HG02870 (cell line): ENCODE measurements around the gene UGT8.
"Not testable (repeated sequence)": the region's sequence is repeated elsewhere in the genome, so short reads cannot be mapped to it uniquely, and the experiment has no call there.

ENCODE experiments used
- ATAC-seq: cut with Tn5 transposase; IDR thresholded peaks from one replicate; pipeline ENCODE4 v1.9.1; 2021; ENCODE audit warnings: mild to moderate bottlenecking, moderate library complexity; ENCODE audit not compliant: unreplicated experiment

Gene UGT8, protein sequence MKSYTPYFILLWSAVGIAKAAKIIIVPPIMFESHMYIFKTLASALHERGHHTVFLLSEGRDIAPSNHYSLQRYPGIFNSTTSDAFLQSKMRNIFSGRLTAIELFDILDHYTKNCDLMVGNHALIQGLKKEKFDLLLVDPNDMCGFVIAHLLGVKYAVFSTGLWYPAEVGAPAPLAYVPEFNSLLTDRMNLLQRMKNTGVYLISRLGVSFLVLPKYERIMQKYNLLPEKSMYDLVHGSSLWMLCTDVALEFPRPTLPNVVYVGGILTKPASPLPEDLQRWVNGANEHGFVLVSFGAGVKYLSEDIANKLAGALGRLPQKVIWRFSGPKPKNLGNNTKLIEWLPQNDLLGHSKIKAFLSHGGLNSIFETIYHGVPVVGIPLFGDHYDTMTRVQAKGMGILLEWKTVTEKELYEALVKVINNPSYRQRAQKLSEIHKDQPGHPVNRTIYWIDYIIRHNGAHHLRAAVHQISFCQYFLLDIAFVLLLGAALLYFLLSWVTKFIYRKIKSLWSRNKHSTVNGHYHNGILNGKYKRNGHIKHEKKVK

DNA sequence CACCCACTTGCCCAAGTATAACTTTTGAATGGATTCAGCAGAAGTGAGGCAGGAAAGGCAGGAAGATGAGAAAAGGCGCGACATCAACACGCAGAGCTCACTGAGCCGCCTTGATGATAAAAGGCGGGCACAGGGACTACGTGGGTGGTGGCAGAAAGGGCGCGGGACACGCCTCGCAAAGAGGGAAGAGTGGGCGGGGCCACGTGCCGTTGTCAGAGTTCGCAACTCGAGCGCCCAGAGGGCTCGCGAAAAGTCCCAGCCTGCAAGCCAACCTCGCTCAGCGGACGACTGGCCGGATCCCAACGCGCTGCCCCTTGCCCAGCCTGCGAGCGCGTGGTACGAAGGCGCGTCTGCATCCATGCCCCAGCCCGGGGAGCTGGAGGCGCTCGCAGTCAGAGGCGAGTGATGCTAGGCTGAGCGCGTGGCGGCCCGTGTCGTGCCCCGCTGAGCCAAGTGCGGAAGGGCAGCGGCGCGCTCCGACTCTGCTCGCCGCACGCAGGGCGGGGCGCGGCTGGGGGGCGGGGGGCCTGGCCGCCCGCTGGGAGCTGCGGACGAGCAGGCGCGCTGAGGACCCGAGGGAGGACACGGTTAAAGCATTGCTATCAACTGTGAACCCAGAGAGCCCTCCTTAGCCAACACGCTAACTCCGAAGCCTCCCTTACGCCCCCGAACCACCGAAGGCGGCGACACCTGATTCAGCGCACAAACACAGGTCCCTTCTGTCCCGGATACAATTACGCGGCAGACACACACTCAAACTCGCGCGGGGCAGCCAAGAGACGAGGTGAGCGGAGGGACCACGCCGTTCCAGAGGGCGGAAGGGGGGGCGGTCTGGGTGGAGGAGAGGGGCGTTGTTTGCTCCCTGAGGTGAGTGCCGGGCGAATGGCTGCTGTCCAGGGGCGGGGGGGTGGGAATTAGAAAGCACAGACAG, at the start of gene UGT8:
TSS of gene UGT8 (plus strand) at position 617 of the 931 bp plus-strand sequence. CDS start 24,074 bp downstream, outside the sequence.
- ATAC-seq: peak; percentile 31

DNA sequence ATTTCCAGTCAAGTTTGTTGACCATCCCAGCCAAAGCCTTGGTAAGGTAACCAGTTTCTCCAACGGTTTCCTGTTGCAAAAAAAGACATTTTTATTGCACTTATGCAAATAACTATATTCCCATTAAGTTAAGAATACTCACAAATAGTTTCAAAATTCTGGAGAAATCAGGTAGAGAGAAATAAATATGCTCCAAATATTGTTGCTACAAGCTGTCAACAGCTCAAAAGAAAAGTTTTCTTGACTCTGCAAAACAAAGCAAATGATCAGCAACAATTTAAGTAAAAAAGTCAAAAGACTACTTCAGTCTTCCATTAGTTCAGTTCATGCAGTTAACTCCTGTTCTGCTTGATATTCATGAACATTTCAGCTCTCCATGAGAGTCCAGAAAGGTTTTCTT, 49.0 kb upstream of the UGT8 start:
- ATAC-seq: no peak

DNA sequence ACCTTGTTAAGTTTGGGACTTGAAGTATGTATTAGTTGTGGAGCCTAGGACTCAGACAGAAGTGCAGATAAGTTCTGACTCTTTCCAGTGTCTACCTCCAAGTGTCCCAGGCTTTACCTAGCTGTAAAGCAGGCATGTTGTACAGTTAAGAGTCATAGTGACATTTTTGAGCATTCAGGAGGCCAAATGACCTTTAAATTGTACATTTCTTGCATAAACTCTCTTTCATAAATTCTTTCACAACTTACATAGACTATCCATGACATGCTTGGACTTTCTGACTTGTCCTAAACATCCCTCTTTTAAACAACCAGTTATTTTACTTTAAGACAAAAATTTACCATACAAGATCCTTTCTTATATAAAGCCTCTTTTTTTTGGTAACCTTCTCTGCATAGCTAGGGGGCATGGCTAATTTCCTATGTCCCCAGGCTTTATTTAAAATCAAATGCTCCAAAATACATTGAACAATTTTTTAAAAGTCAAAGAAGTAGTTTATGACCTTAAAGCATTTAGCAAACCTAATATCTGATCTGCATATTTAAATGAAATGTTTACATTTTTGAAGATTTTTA, 40.1 kb upstream of the UGT8 start:
- no peak for ATAC-seq

DNA sequence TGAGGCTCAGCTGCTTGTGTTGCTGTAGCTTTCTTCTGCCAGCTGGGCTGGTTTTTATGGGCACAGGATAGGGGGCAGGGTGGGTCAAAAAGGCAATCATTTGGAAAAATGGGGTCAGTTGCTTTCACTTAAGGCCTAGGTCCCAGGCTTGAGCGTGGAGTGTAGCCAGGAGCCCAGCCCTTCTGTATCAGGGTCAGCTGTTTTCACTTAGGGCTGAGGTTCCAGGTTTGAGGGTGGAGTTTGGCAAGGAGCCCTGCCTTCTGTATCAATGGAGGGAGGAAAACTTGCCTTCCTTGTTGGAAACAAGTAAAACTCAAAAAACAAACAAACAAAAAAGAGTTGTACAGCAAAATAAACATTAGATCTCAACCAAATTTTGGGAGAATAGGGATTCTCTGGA, 37.0 kb upstream of the UGT8 start:
- ATAC-seq: no peak

DNA sequence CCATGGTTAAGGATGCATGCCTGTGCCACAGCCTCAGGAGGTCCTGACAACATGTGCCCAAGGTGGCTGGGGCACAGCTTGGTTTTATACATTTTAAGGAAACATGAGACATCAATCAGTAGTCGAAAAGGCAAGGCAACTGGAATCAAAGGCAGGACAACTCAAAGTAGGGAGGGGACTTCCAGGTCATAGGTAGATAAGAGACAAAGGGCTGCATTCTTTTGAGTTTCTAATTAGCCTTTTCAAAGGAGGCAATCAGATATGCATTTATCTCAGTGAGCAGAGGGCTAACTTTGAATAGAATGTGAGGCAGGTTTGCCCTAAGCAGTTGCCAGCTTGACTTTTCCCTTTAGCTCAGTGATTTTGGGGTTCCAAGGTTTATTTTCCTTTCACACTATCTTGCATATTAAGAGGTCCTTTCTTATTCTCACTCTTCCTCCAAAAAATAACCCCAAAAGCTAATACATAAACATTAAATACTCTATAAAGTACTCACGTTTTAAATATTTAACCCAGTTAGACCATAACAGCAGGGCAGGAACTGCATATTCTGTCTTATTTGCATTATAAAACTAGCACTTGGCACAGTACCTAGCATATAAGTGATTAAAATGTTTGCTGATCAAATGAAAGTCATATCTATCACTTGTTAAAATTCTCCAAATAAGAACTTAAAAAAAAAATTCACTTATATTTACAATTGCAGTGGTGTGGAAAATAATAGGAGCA, 36.3 kb upstream of the UGT8 start:
- no peak for ATAC-seq

DNA sequence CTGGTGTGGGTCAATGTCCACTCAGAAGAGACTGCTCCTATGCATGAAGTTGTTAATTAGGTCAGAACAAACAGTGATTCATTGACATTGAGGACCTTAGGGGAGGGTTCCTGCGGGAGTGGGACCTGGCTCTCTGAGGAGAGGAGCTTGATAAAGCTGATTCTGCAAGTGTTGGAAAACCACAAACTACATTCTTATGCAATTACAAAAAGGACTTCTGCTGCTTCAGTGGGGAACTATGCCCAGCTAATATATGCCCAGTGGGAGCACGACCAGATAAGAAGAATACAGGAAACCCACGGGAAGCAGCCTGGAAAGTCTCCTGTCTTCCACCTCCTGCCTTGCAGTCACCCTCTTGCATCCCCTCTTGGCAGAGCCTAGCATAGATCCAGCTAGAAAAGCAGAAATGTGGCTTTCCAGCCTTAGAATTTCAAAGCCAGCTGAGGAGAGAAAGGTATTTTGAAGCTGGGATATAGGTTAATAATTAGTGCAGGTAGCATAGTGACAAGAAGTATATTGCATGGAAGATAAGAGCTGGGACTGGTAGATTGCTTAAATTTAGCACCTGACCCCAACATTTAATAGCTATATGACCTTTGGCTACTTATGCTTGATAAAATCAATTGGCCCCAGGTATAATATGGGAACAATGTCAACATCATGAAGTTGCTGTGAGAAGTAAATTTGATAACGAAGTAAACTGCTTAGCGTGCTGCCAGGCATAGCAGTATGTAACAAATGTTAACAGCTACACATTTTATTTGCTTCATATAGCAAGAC, 34.9 kb upstream of the UGT8 start:
- ATAC-seq: no peak

DNA sequence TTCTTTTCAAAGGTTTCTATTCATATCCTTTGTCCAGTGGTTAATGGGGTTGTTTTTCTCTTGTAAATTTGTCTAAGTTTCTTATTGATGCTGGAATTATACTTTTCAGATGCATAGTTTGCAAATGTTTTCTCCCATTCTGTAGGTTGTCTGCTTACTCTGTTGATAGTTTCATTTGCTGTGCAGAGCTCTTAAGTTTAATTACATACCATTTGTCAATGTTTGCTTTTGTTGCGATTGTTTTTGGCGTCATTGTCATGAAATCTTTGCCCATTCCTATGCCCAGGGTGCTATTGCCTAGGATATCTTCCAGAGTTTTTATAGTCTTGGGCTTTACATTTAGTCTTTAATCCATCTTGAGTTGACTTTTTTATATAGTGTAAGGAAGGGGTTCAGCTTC, 21.2 kb upstream of the UGT8 start:
- no peak for ATAC-seq

DNA sequence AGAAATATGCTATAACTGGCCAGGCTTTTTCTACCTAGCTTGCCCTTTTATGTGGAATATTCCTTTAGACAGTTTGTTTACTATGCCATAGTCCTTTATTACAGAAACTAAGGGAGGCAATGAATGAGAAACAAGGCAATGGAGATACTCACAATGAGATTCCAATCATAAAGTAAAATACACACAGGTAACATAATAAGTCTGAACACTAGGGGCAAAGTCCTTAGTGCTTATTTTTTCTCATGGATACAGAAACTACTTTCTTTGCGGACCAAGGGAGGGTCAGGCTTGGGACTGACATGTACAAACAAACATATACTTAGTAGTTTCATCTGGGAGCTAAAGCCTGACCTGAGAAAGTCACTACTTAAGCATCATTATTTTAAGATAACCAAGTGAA, 16.0 kb upstream of the UGT8 start:
- ATAC-seq: no peak

DNA sequence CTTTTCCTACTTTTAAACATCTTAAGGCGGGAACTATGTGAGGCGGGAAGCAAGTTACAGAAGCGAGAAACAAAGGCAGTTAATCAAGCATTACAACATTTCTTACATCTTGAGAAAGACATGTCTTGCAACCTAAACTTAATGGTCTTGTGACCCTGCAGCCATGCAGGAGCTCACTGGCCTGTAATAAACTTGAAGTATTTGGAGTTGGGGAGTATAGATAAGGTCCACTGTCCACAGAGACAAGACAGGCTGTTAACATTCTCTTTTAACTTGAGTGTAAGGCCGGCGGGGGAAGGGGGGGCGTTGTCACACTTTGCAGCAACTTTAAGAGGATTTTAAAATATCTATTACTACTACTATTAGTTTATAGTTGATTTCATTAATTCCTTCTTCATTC, 10.3 kb upstream of the UGT8 start:
- no peak for ATAC-seq

DNA sequence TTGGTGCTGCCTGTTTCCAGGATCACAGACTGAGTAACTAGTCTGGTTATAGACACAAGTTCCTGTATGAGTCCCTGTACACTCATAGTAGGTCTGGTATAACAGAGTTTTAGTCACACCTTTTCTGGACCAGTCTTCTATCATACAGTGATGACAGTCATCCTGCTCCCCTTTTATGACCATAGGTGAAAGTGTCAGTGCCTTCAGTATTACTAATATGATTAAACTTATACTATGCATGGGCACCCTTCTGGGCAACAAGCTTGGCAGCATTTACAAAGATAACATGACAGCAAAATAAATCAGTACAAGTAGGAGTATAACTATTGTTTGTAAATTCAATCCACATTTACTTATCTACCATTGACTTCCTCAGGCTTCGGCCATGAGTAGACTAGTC, 8.2 kb upstream of the UGT8 start:
- not testable (repeated sequence) for ATAC-seq

DNA sequence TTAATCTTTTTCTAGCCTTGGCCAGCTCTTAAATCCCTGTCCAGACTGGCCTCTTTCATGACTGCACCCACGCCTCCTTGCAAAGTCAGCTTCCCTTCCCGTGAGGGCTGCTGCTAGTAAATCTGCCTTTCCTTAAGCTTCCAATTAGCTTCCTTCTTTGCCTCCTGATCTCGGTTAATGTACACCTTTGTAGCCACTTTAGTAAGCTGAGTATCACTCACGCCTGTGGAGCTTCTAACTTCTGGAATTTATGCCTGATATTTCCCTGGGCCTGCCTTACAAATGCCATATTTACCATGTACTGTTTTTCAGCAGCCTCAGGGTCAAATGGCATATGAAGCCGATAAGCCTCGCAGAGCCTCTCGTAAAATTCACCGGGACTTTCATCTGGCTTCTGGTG, 5.1 kb upstream of the UGT8 start:
- ATAC-seq: no peak

DNA sequence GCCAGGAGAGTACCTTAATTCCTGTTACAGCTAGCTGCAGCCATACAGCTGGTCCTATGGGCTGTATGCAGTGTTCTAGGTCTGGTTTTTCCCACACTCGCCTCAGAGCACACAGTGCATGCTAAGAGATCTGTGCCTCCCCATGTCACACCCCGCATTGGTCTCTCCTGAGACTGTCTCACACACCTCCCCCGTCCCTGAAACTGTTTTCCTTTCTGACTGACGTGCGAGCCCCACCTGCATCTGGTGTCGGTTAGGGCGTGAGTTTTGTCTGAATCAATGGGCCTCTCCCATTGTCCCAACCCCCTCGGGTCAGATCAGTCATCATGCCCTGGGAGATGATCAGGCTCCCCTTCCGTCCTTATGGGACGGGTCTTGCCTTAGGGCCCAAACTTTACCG, 3.4 kb upstream of the UGT8 start:
- no peak for ATAC-seq

DNA sequence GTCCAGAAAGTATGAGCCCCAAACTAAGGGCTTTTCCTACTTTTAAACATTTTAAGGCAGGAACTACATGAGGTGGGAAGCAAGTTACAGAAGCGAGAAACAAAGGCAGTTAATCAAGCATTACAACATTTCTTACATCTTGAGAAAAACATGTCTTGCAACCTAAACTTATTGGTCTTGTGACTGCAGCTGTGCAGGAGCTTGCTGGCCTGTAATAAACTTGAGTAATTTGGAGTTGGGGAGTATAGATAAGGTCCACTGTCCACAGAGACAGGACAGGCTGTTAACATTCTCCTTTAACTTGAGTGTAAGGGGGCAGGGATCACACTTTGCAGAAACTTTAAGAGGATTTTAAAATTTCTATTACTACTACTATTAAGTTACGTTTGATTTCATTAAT, 2.7 kb upstream of the UGT8 start:
- no peak for ATAC-seq

DNA sequence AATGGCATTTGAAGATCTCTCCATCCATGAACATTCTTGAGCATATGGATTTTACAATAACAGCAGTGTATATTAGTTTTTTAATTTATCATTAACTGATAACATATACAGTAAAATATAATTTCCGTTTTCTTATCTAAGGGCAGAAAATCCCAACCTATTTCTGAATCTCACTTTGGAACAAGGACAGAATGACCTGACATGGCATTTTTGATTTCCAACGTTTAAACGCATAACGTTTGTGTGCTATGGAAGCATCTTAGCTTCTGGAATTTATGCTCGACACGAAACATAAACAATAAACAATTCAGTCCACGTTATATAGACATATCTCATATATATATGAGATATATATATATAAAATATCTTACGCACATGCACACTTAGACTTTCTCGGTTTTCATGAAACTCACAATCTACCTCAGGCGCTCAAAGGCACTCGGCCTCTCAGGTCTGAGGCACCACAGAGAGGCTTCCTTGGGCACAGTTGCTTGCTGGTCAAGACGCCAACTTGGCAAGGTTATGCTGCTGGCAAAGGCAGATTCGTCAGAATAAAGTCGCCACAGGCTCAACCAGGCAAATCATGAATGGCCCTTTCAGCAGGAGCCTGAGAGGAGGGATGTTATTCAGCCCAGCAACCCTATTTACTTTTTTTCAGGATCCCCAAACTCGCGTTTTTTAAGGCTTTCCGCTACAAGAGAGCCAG, 1.0 kb upstream of the UGT8 start:
- ATAC-seq: no peak

DNA sequence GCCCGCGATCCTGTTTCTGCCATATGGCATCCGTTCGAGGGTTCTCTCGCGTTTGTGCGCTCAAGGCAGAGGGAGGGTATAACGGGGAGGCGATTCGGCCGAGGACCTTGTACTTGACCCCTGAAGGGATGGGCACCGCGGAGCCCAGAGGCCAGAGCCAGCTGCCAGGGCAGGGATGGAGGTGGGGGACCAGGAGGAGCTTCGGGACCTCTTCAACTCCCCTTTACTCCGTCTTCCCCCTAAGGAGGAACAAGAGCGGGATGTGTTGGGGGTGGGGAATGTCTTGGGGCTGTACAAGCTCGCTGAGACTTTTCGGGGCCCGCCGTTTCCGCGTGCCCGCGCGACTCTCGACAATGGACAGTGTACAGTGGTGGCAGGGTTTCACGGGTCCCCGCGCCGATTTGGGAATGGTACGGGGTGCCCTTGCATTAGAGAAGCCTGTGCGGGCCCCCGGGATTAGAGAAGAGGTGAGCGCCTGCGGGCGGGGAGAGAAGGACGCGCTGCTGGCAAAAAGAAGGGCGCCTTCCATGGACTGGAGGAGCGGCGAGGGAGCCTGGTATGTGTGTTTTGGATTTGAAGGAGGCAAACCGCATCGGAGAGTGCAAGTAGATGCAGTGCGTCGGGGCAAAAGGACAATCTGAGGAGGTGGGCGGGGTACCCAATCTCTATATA, 760 bp downstream of the UGT8 start:
- no peak for ATAC-seq

DNA sequence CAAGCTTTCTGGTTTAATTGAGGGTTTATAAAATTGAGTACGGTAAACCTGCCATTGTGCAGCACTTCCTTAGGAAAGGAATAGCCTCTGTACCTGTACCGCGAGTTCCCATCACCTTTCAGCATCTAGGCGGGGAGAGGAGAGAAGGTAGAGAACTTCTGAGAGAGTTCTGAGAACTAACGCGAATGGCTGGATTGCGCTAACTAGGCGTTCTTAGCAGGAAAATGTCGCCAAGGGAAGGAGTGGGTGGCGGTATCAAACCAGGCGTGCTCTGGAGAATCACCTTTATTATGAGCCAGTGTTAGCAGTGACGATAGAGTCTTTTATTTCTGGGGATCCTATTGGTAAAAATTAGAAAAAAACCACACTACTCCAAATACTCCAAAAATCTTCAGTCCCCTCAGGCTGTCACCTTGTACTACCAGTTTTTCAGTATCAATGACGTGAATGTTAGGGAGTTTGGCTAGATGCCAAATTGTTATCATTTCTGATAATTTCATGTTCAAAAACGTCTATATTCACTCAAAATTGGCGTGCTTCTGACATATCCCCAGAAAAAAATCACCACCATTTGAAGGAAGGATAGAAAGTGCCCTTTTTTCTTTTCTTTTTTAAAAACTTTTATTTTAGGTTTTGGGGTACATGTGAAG, 1.4 kb downstream of the UGT8 start:
- ATAC-seq: no peak

DNA sequence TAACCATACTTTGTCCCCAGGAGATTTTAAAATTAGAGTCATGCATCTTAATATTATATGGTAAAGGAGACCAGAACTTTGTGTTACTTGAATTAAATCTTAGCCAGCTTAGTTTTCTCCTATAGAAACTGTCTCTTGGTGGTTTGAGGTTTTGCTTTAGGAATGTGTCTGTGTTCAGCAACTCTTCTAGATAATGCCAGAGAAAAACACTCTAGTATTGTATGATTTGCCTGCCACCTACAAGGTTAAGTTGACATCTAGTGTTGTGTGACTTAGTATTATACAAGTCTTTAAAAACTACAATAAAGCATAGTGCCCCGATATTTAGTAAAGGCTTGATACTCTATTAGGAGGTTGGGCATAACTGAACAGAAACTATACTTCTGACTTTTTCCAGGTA, 2.1 kb downstream of the UGT8 start:
- ATAC-seq: no peak
